SIG-M5 (cell line): ENCODE measurements around the gene AKR7A3.
A peak's percentile ranks its signal among the peaks of the same experiment; 100 is the strongest.
"Not testable (repeated sequence)": the region's sequence is repeated elsewhere in the genome, so short reads cannot be mapped to it uniquely, and the experiment has no call there.

Experiments
- DNase-seq: peaks from one replicate; lab custom pipeline; 2025; lab: John Stamatoyannopoulos, UW

Gene AKR7A3

DNA sequence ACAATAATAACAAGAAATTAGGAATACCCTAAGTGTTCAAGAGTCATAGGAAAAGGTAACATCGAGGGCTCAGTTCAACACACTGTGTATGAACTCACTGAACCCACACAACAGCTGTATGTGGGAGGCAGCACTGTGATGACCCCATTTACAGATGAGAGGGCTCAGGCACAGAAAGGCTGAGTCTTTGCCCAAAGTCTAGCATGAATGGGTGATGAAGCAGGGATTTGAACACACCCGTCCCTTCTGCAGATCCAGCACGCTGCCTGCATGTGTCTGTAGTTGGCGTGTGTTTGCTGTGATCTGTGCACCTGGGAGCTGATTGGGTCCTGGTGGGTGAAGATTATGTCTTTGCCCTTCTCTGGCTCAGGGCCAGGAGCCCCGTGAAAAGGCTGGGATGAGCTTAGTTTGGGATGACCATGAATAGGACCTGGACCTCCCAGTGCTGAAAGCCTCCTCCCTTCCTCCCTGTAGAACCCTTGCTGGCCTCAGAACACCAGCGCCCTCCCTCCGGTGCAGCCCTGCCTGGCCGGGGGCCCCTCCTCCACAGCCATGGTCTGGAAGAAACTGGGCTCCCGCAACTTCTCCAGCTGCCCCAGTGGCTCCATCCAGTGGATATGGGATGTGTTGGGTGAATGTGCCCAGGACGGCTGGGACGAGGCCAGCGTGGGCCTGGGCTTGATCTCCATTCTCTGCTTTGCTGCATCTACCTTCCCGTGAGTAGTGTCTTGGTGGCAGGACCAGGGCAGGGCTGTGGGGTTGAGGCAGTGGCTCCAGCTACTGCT is 28.7 kb upstream of the AKR7A3 start:
- no peak for DNase-seq

DNA sequence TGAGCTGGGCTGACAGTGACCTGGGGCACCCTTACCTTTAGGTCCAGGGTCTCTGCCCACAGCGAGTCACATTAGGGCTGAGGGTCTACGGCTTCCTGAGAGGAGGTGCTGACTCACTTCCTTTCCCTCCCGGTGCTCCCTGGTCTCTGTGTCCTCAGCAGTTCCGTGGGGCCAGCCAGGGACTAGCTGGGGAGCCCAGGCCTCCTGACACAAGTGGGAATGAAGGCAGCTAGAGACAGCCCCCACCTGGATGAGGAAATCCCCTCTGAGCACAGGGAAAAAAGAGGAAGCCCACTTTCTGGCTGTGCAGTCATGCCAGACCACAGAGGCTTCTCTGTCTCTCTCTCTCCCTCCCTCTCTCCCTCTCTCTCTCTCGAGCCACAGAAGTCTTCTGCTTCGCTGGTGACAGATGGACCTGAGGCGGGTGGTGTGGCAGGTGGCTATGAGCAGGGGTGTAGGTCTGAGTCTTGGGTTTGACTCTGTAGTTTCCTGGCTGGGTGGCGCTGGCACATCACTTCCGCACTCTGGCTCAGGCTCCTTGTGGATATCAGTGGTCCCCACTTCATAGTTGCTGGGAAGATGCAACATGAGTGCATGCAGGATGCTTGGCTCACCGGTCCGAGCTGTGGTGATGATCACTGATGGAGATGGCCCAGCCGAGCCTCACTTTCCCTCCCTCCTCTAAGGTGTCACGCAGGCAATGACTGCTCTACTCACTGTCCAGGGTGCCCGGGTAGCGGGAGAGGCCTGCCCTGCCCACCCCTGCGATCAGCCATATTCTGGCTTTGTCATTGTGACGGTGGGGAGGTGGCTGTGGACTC is 27.0 kb upstream of the AKR7A3 start:
- DNase-seq: peak; percentile 44

DNA sequence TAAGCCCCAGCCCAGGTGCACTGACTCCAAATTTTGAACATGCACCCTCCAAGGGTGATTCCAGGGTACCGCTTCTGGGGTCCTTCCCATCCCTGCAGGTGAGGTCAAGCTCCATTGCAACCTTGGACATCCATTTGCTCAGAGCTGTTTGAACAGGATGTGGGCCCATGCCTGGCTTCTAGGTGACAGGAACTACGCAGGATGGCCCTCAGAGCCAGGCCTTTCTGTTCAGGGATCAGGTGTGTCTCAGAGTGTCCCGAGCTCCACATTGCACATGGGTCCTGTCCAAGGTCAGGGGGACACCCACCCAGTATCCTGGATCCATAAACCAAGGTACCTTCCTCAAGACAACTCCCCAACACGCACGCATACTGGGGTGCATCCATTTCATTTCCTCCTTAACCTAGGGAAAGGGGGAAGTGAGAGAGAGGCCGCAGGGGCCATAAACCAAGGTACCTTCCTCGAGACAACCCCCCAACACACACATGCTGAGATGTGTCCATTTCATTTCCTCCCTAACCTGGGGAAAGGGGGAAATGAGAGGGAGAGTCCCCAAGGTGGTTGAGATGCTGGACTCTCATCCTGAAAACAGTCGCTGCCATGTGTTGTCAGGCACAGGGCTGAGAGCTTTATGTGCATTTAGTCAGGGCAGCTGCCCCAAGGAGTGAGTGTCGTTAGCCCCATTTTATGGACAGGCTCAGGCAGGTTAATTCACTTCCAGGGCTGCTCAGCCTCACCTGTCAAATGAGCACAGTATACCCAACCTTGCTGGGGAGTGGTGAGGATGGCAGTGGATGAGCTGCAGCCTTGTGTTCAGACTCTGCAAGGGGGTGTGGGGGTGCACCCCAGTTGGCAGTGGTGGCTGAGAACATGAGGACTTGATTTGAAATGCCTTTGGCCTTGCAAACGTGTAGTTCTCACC is 25.7 kb upstream of the AKR7A3 start:
- DNase-seq: no peak

DNA sequence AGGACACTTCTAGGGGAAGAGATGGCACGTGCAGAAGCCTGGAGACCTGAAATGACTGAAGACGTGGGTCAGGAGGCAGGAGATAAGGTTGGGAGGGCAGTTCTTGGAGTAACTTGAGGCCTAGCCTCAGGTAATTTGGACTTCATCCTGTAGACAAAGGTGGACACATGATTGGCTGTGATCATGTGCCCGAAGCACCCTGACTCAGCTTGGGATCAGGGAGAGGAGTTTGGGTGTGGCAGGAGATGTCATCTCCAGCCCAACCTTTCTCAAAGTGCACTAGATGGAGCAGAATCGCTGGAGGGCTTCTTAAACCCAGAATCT is 25.0 kb upstream of the AKR7A3 start:
- no peak for DNase-seq

DNA sequence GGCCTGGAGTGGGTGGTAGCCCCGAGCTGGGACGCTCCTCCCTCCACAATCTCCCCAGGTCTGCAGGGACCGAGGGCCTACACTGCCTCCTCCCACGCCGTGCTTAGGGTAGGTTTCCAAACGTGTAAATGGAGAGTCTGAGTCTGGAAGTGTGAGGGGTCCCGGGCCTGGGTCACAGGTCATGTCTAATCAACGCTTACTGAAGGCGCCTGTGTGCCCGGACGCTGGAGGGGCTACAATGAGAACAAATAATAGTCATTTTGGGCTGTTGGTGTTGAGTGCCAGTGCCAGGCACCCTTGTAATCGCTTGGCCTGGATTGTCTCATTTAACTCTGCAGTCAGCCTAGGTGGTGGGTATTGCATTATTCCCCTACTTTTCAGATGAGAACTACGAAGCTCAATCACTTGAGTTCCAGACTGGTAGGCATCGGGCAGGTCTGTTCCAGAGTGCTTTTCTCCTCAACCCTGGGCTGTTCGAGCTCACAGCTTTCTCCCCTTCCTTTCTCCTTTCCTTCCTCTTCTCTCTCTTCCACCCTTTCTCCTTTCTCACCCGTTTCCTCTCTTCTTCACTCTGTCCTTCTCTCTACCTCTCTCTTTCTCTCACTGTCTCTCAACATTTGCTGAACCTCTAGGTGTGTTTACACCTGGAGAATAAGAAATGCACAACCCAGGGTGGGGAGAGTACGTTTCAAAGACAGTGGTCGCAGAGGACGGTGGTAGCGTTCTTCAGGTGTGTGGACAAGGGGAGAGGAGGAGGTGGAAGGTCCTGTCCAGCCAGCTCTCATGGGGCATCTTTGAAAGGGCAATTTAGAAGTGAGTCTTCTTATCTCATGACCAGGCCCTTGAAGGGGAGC is 24.4 kb upstream of the AKR7A3 start:
- no peak for DNase-seq

DNA sequence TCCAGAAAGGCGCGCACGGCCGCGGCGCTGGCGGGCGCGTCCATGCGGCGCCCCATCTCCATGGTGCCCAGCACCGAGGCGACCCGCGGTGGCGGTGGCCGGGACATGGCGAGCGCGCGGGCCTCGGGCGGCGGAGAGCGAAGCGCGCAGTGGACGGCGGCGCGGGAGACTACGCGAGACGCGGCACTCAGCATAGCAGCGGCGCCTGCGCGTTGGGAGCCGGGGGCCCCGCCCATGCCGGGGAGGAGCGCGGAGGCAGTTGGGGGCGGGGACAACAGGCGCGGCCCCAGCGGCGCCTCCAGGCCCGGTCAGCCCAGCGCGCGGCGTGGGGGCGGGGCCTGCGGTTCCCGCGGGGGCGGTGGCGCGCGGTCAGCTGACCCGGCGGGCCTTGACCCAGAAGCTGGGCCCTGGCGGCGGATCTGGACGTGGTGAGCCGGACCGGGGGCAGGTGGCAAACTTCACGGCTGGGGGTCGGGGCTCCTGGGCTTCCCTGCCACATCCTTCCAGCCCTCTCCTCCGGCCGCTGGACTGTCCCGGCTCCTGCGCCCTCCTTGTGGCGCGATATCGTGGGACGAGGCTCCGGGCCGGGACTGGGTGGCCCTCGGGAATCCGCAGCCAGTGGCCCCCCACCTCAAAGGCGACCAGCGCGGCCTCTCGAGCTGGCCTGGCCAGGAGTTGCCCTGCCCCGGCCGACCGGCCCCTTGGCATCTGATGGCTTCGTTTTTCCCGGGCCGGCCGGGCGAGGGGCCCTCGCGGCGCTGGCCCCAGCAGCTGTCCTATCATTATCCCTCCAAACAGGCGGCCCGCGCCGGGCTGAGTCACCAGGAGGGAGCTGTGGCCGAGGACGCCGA is 23.6 kb upstream of the AKR7A3 start, which contains the start of the genes AKR7A2 and SLC66A1:
TSS of gene AKR7A2 (minus strand) at position 214 of the 851 bp plus-strand sequence. CDS start at position 194, 20 bp downstream.
TSS of gene SLC66A1 (plus strand) at position 396 of the 851 bp plus-strand sequence. CDS start 5,352 bp downstream, outside the sequence.
- DNase-seq: no peak

DNA sequence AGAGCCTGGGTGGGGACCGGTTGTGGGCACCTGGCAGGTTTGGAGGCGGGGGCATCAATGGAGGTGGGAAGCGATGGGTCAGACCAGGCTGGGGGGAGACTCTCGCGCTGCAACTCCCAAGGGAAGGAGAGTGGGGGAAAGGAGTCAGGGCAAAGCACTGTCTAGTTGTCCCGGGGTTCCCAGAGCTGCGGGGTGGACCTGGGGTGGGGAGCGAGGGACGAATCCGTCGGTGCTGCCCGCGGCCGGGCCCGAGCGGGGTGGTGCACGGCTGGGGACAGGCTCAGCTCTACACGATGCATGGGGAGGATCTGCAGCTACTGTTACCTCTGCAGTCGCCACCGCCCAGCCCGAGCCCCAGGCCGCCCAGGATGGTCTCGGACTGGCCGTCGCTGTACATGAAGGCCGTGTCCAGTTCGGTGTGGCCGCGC is 22.9 kb upstream of the AKR7A3 start:
- DNase-seq: no peak

DNA sequence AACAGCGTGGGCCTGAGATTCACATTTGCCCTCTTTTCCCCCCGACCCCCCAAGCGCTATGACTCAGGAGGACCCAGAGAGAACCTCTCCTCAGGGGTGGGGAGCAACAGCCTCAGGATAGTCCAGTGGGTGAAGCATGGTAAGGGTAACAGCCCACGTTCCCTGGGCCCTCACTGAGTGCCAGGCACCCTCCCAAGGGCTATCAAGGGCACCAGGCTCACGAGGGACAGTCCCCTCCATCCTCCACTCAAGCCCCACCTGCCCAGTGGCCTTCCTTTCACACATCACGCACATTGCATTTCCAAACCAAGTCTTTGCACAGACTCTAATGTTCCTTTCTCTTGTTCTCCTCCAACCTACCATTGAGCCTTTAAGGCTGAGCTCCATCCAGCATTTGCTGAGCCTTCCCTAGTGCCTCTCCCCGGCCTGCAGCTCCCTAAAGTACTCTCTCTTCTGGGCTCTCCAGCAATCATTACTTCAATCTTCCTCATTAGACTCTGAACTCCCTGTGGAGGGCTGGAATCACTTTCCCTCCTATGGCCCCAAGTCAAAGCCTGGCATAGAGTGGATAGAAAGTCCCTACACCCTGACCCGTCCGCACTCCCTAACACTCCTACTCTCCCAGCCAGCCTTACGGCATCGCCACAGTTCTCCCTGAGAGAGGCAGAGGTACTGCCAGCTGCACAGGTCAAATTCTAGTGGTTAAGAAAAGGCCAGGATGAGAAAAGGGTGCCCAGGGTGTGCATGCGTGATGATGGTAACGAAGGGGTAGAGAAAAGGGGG is 22.3 kb upstream of the AKR7A3 start:
- no peak for DNase-seq

DNA sequence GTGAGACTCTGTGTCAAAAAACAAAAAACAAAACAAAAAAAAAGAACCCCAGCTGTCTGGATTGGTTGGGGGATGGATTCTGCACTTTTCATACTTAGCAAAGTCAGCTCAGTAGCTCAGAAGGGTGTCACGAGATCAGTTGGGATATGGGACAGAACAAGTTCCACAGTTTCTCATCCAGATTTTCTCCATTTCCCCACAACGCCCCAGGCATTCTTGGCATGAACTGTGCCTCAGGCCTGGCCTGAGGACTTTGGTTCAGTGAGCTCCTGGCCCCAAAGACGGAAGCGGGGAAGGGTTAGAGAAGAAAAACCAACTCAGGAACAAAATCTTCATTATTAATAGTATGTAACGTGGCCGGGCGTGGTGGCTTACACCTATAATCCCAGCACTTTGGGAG is 21.5 kb upstream of the AKR7A3 start:
- DNase-seq: no peak

DNA sequence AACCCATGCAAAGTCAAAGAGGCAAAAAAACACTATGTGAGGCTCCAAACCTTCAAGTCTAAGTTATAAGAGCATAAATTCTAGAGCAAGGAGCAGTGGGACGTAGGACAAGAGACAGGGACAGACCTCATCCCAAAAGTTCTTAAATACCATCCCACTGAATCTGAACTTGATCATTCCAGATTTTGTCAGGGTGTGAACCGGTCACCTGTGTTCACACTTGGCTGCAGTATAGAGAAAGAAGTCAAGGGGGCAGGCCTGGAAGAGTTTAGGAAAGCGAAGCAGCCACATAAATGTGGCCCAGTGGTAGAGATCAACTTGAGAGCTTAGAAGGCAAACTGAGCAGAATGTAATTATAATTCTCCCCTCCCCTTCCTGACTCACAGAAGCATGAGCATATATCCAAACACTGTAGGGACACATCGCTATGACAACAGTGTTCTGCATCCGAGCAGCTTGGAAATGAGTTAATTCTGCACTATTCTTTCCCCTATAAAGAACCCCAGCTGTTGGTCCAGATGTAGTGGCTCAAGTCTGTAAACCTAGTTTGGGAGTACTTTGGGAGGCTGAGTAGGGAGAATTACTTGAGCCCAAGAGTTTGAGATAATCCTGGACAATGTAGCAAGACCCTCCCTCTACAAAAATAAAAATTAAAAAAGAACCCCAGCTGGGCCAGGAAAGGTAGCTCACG is 20.7 kb upstream of the AKR7A3 start:
- no peak for DNase-seq

DNA sequence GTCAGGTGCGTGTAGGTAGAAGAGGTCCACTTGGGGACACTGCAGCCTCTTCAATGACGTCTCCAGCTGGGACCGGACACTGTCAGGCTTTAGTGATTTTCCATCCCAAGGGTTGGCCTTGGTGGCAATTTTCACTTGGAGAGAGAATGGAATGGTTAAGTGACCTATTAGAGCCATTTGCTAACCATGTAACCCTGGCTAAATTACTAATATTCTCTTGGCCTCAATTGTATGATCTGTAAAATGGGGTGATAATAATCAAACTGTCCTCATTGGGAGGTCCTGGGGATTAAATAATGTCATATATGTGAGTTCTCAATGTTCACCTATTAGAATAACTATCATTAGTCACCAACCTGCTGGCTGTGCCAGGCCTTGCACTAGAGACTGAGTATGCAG is 19.9 kb upstream of the AKR7A3 start:
- no peak for DNase-seq

DNA sequence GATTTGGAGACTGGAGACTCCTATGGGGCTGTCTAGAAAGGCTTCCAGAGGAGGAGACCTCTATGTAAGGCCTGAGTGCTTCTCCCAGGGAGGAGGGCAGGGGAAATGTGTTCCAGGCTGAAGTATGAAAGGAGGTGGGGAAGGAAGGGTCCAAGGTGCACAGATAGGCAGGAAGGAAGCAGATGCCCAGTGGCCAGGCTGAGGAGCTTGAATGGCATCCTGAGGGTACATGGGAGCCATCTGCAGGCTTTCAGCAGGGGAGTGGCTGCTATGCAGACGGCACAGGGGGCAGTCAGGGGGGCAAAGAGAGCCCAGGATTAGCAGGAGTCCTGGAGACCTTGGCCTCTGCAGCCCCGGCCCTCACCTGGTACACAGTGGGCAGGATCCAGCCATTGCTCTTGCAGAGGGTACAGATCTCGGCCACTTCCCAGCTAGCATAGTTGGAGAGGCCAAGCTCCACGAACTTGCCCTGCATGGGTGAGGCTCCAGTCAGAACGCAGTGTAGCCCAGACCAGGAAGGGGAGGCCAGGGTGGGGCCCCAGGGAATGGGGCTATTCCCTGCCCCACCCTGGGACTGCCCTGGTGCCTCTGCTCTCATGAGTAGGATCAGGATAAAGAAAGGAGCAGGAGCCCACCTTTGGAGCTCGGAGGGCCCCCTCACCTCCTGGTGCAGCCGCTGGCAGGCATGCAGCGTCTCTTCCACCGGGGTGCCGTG is 19.4 kb upstream of the AKR7A3 start:
- no peak for DNase-seq

DNA sequence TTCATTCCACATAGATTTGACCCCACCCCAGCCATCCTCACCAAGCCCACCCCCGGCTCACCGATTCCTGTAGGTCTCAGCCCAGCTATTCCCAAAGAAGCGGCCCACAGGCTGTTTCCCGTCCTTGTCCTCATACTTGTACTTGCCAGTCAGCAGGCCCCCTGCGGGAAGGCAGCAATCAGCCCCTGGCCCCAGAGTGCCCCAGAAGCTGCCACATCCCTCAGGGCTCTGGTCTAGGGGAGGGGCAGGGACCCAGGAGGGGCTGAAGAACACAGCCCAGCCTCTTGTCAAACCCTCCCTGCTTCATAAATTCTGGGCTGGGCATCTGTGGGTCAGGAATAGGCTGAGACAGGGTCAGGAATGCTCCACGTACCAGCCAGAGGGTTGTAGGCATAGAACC is 18.4 kb upstream of the AKR7A3 start:
- DNase-seq: no peak

DNA sequence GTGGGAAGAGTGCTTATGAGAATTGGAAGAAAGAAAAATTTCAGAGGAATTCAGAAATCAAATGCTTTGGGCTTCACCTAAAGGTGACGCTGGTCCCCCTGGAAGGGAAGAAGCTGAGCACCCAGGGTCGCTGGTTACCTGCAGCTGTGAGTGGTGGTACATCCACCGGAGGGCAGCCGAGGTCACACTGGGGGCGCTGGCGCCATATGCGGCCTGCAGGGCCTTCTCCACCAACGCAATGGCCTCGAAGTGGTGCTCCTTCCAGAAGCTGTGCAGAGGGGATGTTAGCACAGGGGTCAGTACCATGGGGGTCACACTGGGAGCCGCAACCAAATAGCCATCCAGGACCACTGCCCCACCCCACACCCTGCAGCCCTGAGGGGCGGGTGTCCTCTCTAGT is 17.3 kb upstream of the AKR7A3 start:
- DNase-seq: no peak

DNA sequence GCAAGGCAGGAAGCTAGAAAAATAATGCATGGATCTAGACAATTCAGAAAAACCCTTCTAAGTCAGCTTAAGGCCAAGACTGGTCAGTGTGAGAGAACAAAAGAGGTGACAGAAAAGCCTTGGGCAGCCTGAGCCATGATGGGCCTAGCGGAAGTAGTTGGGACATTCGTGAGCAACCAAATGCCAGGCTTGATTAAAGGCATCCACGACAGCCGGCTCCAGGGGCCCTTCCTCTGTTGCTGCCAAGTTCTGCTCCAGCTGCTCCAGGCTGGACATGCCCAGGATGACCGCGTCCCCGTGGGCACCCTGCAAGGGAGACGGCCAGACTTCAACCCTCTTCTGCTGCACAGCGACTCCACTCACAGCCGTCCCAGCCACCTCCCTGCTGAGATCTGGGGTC is 15.5 kb upstream of the AKR7A3 start:
- not testable (repeated sequence) for DNase-seq

DNA sequence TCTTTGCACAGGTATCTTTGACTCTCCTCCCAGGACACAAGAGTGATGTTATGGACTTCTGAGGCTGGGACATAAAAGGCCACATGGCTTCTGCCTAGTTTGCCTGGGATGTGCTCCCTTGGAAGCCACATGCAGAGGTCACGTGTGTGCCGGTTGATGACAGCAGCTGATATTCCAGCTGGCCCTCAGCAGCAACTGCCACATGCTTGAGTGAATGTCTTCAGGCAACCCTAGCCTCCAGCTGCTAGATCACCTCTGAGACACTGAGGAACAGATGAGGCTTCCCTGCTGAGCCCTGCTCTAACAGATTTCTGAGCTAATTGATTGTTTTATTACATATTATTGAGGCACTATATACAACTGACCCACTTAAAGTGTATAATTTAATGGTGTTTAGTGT is 11.6 kb upstream of the AKR7A3 start:
- no peak for DNase-seq

DNA sequence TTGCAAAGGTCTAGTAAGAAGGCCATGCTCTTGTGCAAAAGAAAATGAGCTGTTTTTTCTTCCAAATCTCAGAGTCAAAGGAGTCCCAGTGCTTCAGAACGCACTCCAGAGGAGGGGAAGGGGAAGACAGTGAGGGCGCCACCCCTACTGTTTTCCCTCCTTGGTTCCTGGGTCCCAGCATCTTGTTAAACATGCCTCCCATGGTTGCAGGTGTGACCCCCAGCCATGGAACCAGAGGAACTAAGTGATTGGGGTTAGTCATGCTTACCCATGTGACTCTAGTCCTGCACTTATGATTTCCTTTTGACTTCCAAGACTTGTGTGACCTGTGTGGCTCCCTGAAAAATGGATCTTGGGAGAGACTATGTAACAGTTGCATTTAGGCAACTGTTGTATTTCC is 6.1 kb upstream of the AKR7A3 start:
- no peak for DNase-seq

DNA sequence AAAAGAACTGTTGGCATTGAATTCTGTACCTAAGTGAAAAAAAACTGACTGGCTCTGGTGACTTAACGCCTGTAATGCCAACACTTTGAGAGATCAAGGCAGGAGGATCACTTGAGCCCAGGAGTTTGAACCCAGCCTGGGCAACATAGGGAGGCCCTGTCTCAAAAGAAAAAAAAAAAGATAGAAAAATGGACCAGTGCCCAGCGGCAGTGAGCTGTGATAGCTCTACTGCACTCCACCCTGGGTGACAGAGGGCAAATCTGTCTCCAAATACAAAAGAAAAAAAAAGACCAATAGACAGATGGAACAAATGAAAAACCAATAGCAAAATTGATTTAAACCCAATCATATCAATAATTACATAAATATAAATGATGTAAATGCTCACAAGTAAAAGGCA is 674 bp upstream of the AKR7A3 start:
- no peak for DNase-seq
